SKM-1 treated with dmso at 0.1 percent for 144 hours (cell line): ENCODE results near the gene TOMM6.
"Not testable (repeated sequence)": the region's sequence is repeated elsewhere in the genome, so short reads cannot be mapped to it uniquely, and the experiment has no call there.

Source experiments
- DNase-seq: peaks from one replicate; lab custom pipeline; 2025; ENCODE audit not compliant: unreplicated experiment; lab: John Stamatoyannopoulos, UW

Gene TOMM6

GRCh38 chr6:41784581-41785171 lies 2.8 kb upstream of the TOMM6 start:
- peak; percentile 63 for DNase-seq

DNA sequence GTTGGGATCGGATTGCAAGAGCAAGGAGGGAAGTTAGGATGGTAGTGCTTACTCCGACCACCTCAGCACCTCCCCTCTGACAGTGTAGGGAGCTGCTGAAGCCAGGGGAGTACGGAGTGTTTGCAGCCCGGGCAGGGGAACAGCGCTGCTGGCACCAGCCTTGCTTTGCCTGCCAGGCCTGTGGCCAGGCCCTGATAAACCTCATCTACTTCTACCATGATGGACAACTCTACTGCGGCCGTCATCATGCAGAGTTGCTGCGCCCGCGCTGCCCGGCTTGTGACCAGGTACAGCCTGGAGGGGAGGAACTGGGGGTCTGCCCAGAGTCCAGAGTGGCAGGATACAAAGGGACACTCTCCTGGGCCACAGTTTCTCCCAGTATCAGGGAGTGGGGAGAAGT lies 2.2 kb upstream of the TOMM6 start:
- DNase-seq: no peak

- DNase-seq: no peak
Observed at GRCh38 chr6:41785689-41786450, 1.6 kb upstream of the TOMM6 start.

- peak; percentile 68 for DNase-seq
Observed at GRCh38 chr6:41786451-41787218, 859 bp upstream of the TOMM6 start.

GRCh38 chr6:41789390-41789724 lies 1.9 kb downstream of the TOMM6 start:
- no peak for DNase-seq

GRCh38 chr6:41790045-41790444 lies 2.6 kb downstream of the TOMM6 start:
- no peak for DNase-seq

DNA sequence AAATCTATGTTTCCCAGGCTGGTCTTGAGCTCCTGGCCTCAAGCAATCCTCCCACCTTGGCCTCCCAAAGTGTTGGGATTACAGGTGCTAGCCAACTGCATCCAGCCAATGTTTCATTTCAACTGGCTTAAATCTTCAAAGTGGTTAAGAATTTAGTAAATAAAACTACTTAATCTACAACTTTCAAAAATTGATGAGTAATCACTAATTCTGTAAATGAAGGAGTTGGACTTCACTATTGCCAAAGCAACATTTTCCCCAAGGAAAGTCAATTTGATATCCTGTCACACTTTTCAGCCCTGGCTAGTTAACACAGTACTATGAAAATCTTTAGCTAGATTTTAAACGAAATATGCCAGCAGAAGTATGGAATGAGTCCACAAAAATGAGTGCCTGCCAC lies 3.8 kb downstream of the TOMM6 start:
- no peak for DNase-seq

DNA sequence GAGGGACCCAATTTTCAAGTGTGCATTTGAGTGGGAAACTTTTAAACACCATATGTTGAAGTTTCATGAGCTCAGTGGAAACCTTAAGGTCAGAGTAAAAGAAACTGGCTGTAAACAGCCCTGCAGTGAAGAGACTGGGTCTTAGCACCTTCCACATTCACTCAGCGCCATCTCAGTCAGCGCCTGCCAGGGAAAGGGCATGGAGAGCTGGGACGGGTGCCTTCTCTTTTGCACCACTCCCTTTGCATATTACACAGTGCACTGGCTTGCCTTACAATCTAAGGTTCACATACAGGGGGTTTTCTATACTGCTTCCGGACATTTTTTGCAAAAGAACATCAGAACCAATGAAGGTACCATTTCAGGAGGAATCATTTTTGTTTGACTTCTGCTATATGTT lies 4.5 kb downstream of the TOMM6 start:
- no peak for DNase-seq

- no peak for DNase-seq
Observed at GRCh38 chr6:41796474-41796873, 9.0 kb downstream of the TOMM6 start.

DNA sequence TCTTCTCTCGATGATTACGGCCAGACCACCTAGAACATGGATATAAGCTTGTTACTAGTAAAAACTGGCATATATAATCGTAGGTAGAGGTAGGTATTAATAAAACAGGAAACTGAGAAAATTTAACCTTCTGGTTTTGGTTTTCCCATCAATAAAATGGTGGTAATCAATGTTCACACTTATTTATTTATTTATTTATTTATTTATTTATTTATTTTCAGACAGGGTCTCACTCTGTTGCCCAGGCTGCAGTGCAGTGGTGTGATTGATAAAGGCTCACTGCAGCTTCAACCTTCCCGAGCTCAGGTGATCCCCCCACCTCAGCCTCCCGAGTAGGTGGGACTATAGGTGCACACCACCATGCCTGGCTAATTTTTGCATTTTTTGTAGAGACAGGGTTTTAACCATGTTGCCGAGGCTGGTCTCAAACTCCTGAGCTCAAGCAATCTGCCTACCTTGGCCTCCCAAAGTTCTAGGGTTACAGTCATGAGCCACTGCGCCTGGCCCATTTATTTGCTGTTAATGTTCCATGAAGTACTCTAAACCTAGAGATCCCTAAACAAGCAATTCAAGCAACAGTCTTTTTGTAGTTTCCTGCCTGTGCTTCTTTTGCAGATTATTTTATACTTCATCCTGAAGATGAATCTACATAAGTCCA lies 11.5 kb downstream of the TOMM6 start:
- no peak for DNase-seq

- no peak for DNase-seq
Observed at GRCh38 chr6:41799559-41799911, 12.0 kb downstream of the TOMM6 start.

DNA sequence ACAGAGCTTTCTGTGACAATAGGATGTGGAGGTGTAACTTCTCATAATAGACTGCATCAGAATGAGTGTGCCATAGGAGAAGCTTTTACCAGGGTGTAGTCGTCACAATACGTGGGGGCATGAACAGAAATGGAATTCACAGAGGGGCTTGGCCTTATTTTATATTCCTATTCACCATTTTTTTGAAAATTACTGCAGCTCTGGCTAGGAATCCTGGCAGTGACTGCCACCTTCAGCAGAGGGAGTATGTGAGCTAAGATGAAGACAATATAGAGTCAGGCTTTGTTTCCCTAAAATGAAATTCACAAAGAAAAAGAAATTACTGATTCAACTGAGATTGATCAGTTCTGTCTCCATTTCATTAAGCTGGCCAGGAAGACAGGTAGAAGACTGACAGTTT lies 13.9 kb downstream of the TOMM6 start:
- DNase-seq: no peak

- DNase-seq: no peak
Observed at GRCh38 chr6:41805830-41806774, 18.6 kb downstream of the TOMM6 start.

- no peak for DNase-seq
Observed at GRCh38 chr6:41811095-41811494, 23.6 kb downstream of the TOMM6 start.

DNA sequence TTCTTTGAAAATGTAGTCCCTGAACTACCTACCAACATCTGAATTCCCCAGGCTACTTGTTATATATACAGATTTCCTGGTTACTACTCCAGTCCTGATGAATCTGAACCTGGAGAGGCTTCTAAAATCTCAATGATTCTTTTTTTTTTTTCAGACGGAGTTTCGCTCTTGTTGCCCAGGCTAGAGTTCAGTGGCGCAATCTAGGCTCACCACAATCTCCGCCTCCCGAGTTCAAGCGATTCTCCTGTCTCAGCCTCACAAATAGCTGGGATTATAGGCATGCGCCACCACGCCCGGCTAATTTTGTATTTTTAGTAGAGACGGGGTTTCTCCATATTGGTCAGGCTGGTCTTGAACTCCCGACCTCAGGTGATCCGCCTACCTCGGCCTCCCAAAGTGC lies 24.5 kb downstream of the TOMM6 start:
- DNase-seq: not testable (repeated sequence)

GRCh38 chr6:41813469-41813868 lies 26.0 kb downstream of the TOMM6 start:
- DNase-seq: no peak

GRCh38 chr6:41813956-41814355 lies 26.5 kb downstream of the TOMM6 start:
- no peak for DNase-seq

- DNase-seq: no peak
Observed at GRCh38 chr6:41814629-41815028, 27.1 kb downstream of the TOMM6 start.

DNA sequence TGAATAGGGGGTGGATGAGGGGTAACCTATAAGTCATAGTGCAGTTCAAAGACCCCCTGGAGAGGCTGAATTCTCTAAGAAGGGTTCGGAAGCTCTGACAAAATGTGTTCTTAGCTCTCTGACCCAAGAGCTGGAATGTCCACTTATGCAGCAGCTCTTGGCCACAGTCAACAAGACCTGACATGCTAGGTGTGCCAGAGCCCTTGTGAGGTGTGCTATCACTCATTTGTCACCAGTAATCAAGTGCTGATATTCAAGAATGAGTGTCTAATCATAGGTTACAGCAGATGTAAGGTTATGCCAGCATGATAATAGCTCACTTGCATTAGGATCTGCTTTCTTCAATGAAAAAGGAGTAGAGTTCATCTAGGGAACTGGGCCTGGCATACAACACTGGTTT lies 28.1 kb downstream of the TOMM6 start:
- no peak for DNase-seq

- no peak for DNase-seq
Observed at GRCh38 chr6:41818271-41819054, 31.0 kb downstream of the TOMM6 start.
